NCI-H510A treated with DMSO at 0.1 percent for 48 hours (cell line): Measurements from ENCODE around the gene MYO7B.

ENCODE experiments used
- DNase-seq: peaks from one replicate; lab custom pipeline; 2025; lab: John Stamatoyannopoulos, UW

The MYO7B gene

GRCh38 chr2:127681288-127681804 lies 145.9 kb downstream of the MYO7B start:
- DNase-seq: no peak

- DNase-seq: no peak
These were observed 146.7 kb downstream of the MYO7B start for GRCh38 chr2:127681976-127682857.

GRCh38 chr2:127683056-127683455 lies 147.6 kb downstream of the MYO7B start:
- DNase-seq: no peak

- DNase-seq: no peak
These were observed 148.3 kb downstream of the MYO7B start for GRCh38 chr2:127683757-127684156.

- DNase-seq: no peak
These were observed 150.1 kb downstream of the MYO7B start for GRCh38 chr2:127685410-127686080.
